Measurements from ENCODE around the gene AKNA. TPM values are rescaled to one million over a fixed set of nuclear protein-coding genes. Genes with fewer than 3 reads are reported as not detected.
A peak's percentile ranks its signal among the peaks of the same experiment; 100 is the strongest.

AKNA gene
- total and polyA plus RNA-seq, 2 experiments from 2014 or later, result 5.7 to 25.2 TPM

DNA sequence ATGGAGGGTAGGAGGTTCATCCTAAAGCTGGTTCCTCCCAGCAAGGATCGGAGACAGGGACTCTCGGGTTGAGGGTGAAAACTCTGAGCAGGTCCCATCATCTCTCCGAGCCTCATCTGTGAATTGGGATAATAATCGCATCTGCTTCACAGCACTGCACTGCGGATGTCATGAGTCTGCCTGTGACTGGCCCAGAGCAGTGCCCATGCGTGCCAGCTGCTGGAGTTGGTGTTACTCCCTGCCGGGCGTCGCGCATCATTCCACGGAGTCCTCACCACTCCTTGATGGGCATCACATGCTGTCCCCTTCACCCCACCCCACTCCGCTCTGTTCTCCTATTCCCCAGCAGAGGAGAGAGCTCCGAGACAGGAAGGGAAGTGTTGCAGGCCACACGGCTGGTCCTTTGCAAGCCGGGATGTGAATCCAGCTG, 100.0 kb downstream of the AKNA start:
- DNase-seq (ENCODE audit: low read depth in 1 of 2, low spot score in 1 of 2), result no peak
- Histone ChIP-seq H3K4me3 (no peak overlapping the region), H3K27ac (no peak overlapping the region), H3K27me3 (no peaks in the 10 kb centered on the region), H3K4me1 (ENCODE audit: low read depth) (no peaks in the 10 kb centered on the region), H3K36me3 (no peaks in the 10 kb centered on the region), H3K9me3 (ENCODE audit: low read depth) (no peaks in the 10 kb centered on the region)
- TF ChIP-seq, protein P1, sequence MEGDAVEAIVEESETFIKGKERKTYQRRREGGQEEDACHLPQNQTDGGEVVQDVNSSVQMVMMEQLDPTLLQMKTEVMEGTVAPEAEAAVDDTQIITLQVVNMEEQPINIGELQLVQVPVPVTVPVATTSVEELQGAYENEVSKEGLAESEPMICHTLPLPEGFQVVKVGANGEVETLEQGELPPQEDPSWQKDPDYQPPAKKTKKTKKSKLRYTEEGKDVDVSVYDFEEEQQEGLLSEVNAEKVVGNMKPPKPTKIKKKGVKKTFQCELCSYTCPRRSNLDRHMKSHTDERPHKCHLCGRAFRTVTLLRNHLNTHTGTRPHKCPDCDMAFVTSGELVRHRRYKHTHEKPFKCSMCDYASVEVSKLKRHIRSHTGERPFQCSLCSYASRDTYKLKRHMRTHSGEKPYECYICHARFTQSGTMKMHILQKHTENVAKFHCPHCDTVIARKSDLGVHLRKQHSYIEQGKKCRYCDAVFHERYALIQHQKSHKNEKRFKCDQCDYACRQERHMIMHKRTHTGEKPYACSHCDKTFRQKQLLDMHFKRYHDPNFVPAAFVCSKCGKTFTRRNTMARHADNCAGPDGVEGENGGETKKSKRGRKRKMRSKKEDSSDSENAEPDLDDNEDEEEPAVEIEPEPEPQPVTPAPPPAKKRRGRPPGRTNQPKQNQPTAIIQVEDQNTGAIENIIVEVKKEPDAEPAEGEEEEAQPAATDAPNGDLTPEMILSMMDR (IDR thresholded peaks at IDR 0.05; ENCODE audit: low read depth, low read length), result no peak

DNA sequence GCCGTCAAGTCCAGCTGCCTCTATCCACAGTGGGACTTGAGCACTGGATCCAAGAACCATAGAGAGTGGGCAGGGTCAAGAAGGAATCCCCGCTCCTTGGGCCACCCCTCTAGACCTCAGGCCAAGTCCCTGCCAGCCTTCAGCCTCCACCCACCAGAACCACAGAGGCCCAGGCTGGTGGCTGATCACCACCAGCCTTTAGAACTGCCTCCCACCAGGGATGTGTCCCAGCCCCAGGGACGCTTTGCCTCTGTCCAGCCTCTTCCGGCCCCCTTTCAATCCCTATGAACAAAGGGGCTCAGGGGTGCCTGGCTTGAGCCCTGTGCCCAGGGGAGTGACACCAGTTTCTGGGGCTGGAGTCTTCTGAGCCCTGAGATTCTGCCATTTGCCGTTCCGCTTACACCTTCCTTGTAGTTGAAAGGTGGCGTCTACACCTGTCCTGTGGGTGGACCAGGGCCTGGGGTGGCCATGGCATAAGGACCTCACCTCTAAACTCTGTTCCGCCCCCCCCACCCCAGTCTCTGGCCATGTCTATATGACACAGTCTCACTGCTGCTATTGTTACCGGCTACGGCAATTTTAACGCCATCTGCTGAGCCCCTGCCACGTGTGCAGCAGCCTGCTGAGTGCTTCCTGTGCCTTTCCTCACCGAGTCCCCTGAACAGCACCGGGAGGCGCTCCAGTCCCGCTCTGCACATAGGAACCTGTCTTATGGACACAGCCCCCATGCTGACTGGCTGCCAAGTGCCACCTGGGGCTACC, 100.6 kb downstream of the AKNA start:
- Histone ChIP-seq H3K27ac (no peak overlapping the region), H3K27me3 (no peaks in the 10 kb centered on the region), H3K4me1 (ENCODE audit: low read depth) (no peaks in the 10 kb centered on the region), H3K9me3 (ENCODE audit: low read depth) (no peaks in the 10 kb centered on the region), H3K36me3 (no peaks in the 10 kb centered on the region), H3K4me3 (no peak overlapping the region)
- TF ChIP-seq, protein P1 (IDR thresholded peaks at IDR 0.05; ENCODE audit: low read depth, low read length), result no peak
- DNase-seq (ENCODE audit: low read depth in 1 of 2, low spot score in 1 of 2), result no peak

DNA sequence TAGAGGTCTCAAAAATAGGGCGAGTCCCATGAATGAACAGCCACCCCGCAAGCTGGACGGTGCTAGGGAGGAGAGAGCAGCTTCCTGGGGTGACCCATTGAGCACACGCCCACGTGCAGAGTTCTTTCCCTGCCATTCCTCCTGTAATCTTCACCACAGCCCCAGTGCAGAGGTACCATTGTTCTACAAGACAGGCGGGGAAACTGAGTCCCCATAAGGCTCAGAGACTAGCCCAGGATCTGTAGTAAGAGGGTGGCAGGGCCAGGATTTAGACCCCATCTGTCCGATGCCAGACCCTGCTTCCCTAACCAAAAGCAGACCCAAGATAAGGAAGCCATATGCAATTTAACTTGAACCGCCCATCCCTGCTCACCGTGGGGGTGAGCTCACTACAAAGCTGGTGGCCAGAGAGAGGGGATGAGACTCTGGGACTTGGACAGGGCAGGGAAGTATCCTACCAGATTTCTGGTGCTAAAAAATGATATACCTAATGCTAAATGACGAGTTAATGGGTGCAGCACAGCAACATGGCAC, 101.6 kb downstream of the AKNA start:
- Histone ChIP-seq H3K4me3 (no peak overlapping the region), H3K27me3 (no peaks in the 10 kb centered on the region), H3K9me3 (ENCODE audit: low read depth) (no peaks in the 10 kb centered on the region), H3K4me1 (ENCODE audit: low read depth) (no peaks in the 10 kb centered on the region), H3K27ac (no peak overlapping the region), H3K36me3 (no peaks in the 10 kb centered on the region)
- no peak for DNase-seq (ENCODE audit: low read depth in 1 of 2, low spot score in 1 of 2)
- TF ChIP-seq, protein P1 (IDR thresholded peaks at IDR 0.05; ENCODE audit: low read depth, low read length), result no peak

DNA sequence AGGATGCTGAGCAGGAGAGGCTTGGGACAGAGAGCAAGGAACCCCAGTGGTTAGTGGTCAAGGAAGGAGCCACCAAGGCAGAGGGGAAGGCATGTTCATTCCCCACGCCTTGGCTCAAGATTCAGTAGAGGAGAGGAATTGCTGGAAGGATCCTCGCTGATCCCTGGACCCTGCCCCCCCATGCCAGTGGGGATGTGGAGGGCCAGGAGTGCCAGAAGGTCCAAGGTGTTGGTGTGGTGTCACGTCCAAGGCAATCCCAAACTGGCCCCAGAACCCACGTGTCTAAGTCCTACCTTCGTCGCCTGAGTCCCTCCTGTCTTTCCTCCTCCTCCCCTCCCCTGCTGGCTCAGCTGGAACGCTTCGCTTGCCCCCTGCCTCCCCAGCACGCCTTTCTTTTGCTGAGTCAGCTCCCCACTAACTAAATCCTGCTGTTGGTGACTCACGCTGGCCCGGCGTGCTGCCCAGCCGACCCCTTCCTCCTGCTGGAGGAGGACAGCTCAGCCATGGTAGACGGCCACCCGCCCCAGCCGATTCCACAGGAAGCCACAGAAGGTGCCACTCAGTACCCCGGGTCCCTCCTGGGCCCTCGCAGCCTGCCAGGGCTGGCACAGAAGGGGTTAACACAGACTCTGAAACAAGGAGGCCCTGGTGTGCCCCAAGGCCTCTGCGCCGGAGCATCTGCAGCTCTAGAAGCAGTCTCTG, 102.5 kb downstream of the AKNA start:
- Histone ChIP-seq H3K4me1 (ENCODE audit: low read depth) (no peaks in the 10 kb centered on the region), H3K27ac (no peak overlapping the region), H3K9me3 (ENCODE audit: low read depth) (no peaks in the 10 kb centered on the region), H3K27me3 (no peaks in the 10 kb centered on the region), H3K36me3 (no peaks in the 10 kb centered on the region), H3K4me3 (no peak overlapping the region)
- TF ChIP-seq, protein P1 (IDR thresholded peaks at IDR 0.05; ENCODE audit: low read depth, low read length), result peak; percentile 23
- peak in 1 of 2 donors; percentile 91 for DNase-seq (ENCODE audit: low read depth in 1 of 2, low spot score in 1 of 2)

DNA sequence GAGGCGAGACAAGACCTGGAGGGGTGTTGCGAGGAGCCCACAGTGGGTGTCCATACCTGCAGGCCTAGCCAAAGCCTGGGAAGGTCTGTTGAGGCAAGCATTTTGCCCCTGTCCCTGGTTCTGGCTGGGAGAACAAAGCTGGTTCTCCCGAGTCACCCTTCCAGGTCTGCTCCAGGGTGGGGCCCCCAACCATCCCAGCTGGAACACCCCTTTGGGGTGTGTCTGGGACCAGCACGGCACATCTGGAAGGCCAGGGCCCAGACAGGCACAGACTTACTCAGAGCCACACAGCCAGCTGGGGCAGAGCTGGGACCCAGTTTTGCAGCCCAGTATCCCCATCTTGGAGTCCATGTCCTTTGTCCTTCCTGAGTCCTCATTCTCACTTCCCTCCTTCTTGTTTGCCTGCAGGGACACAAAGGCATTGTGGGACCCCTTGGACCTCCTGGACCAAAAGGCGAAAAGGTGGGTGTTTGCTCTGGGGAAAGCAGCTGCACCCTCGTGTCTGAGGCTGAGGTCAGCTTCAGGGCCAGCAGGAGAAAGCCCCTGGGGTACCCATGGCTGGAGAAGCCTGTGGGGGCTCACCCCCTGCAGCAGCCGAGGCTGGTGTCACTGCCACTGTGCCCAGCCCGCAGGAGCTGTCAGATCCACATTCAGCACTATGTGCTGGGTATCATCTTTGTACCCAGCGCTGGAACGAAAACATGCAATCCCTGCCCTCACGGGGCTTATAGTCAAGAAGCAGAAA, 103.3 kb downstream of the AKNA start:
- Histone ChIP-seq H3K9me3 (ENCODE audit: low read depth) (no peaks in the 10 kb centered on the region), H3K36me3 (no peaks in the 10 kb centered on the region), H3K4me1 (ENCODE audit: low read depth) (no peaks in the 10 kb centered on the region), H3K4me3 (no peak overlapping the region), H3K27me3 (no peaks in the 10 kb centered on the region), H3K27ac (no peak overlapping the region)
- DNase-seq (ENCODE audit: low read depth in 1 of 2, low spot score in 1 of 2), result no peak
- TF ChIP-seq, protein P1 (IDR thresholded peaks at IDR 0.05; ENCODE audit: low read depth, low read length), result no peak
